Activated CD4-positive, CD25-positive, alpha-beta regulatory T cell (primary cell): ENCODE measurements around the gene ATXN2.
"Not testable (repeated sequence)": the region's sequence is repeated elsewhere in the genome, so short reads cannot be mapped to it uniquely, and the experiment has no call there.

Source experiments
- DNase-seq, 4 experiments: peaks; one replicate each; lab custom pipeline; 2025; lab: John Stamatoyannopoulos, UW

Gene ATXN2

DNA sequence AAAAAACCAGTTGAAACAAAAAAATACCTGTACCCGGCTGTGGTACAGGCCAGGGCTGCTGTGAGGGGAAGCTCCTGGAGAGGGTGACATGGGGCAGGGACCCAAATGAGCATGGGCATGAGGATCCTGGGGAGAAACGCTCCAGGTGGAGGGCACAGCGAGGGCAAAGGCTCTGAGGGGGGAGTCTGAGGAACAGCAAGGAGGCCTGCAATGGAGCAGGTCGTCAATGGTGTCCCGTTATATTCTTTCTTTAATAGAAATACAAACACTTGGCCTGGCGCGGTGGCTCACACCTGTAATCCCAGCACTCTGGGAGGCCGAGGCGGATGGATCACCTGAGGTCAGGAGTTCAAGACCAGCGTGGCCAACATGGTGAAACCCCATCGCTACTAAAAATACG, 1.9 kb upstream of the ATXN2 start:
- DNase-seq: not testable (repeated sequence)

DNA sequence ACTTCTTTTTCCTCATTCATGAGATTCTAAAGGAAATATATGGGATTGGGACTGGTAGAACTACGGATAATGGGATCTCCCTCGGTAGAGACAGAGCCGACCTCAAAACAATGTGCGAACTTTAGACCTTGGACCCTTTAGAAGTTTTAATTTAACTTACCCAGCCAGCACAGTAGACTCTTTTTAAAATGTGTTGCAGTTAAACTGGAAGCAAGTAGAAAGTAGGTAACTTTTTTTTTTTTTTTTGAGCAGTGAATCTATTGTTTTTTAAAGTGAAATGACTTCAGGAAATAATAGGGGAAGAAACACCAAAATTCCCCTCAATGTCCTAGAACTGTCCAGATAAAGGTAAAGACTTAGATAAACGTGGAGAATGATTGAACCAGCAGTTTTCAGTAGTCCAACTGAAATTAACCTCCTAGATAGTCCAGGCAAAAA, 1.1 kb upstream of the ATXN2 start:
- no peak for DNase-seq

DNA sequence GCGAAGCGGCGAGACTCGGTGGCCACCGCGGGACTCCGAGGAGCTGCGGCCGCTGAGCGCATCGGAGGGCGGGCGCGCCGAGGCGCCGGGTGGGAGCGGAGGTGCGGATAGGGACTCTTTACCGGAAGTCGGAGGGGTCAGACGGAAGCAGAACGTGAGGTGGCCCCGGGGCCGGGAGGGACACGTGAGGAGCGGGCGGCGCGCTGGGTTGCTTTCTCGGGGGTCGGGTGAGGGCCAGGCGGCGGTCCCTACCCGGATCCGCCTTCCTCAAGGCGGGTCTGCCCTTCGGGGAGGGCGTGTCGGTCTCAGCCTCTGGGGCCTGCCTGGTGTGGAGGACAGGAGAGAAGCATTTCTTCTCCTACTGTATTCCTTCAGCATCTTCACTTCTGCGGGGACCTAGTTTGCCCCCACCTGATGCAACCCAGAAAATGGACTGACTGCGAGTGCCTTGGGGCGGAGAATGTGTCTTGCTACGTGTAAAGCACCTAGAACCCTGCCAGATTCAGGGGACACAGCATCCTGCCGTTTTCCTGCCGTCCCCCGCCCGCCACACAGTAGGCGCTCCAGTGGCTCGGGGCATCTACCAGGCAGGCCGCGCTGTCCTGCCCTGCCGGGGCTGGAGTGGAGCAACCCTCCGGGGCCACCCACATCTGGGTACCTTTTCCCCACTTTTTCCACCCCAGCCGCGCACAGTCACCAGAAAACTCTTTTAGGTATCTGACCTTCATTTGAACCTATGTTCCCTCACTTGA, 514 bp upstream of the ATXN2 start:
- peak; percentile 67 to 71 (median 69) for DNase-seq

DNA sequence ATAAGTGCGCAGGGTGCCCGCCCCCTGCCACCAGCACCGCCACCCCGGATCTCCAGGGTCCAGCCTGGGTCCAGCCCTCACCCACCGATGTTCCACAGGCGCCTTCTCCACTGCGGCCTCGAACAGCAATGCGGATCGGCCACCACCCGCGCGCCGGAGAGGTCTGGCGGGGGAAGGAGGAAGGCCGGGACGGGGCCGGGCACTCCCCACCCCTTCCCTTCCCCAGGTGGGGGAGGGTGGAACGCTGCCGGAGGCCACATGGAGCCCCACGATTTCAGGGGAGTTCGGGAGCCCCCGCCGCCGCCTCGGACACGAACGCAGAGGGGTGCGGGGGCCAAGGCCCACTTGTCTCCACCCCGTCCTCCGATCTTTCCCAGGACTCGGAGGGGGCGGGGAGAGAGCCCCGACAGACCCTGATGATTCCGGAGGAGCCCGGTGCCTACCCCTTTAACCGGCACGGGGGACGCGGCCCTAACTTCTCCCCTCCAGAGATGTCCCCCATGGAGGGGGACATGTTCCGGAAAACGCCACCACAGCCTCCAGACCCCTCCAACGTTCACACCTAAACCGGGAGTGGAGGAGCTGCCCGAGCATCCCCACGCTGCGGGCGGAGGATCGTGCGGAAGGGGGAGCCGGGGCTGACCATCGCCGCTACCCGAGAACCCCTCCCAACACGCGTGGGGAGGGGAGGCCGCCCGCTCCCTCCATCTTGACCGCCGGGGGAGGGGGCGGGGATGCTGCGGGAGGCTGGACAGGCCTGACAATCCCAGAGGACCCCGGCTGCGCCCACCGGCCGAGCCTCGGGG, 1.1 kb downstream of the ATXN2 start:
- peak in 1 of 4 experiments; percentile 15 for DNase-seq

DNA sequence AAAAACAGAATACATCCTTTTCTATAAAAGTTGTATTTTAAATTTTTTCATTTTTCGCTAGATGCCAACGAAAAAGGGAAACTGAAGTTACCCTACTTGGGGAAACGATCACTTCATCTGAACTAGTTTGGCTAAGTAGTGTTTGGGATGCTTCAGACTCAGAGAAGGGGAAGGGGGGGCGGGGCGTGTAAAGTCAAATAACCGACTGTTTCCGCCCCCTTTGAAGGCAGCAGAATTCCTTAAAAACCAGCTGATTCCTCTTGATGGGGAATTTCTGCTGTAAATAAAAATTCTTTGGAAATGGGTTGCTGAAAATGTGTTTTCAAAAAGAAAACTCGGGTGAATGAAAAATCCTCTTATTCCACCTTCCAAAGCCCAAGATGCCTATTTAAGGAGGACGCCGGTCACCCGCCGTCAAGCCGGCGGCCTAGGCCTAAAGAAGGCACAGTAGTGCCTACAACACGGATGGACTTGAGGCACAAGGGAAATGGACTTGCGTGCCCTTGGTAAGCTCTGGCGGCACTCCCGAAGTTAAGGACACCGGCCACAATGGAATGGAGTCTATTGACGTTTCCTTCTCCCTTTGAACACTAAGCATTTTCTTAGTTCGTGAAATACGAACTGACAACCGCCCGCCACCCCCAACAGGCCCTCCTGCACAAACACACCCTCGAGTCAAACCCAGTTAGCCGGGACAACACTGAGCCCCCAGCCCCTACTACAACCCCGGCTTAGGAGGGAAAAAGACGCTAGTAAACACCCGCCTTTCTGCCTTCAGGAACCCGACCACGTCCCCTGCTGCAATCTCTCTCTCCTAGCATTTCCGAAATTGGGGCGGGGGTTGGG, 1.9 kb downstream of the ATXN2 start:
- no peak for DNase-seq

DNA sequence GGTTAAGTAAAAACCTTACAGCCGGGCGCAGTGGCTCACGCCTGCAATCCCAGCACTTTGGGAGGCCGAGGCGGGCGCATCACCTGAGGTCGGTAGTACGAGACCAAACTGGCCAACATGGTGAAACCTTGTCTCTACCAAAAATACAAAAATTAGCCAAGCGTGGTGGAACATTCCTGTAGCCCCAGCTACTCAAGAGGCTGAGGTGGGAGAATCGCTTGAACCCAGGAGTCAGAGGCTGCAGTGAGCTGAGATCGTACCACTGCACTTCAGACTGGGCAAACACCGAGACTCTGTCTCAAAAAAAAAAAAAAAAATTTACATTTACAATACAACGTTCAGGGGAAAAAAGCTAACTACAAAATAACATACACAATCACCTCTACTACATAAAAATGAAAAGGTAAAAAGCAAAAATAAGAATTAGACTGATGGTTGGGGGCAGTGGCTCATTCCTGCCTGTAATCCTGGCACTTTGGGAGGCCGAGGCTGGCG, 3.7 kb downstream of the ATXN2 start:
- DNase-seq: not testable (repeated sequence)

DNA sequence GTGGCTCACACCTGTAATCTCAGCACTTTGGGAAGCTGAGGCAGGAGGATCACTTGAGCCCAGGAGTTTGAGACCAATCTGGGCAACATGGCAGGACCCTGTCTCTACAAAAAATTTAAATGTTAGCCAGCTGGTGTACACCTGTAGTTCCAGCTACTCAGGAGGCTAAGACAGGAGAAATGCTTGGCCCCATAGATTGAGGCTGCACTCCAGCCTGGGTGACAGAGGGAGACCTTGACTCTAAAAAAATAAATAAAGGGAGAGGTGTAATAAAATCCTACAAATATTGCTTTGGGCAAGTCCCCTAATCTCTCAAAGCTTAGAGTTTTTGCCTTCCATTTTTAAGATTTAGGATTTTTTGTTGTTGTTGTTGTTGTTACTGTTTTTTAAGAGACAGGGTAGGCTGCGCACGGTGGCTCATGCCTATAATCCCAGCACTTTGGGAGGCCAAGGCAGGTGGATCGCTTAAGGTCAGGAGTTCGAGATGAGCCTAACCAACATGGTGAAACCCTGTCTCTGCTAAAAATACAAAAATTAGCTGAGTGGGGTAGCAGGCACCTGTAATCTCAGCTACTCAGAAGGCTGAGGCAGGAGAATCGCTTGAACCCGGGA, 7.6 kb downstream of the ATXN2 start:
- not testable (repeated sequence) for DNase-seq

DNA sequence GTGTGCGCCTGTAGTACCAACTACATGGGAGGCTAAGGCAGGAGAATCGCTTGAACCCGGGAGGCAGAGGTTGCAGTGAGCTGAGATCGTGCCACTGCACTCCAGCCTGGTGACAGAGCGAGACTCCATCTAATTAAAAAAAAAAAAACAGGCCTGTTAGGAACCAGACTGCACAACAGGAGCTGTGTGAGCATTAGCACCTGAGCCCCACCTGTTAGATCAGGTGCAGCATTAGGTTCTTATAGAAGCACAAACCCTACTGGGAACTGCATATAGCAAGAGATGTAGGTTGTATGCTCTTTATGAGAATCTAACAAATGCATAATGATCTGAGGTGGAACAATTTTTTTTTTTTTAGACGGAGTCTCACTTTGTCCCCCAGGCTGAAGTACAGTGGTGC, 8.6 kb downstream of the ATXN2 start:
- DNase-seq: no peak

DNA sequence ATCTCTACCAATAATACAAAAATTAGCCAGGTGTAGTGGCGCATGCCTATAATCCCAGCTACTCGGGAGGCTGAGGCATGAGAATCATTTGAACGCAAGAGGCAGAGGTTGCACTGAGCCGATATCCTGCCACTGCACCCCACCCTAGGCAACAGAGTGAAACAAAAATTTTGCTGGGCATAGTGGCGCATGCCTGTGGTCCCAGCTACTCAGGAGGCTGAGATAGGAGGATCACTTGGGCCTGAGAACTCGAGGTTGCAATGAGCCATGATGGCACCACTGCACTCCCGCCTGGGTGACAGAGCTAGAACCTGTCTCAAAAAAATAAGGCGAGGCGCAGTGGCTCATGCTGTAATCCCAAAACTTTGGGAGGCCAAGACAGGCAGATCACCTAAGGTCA, 9.5 kb downstream of the ATXN2 start:
- DNase-seq: no peak

DNA sequence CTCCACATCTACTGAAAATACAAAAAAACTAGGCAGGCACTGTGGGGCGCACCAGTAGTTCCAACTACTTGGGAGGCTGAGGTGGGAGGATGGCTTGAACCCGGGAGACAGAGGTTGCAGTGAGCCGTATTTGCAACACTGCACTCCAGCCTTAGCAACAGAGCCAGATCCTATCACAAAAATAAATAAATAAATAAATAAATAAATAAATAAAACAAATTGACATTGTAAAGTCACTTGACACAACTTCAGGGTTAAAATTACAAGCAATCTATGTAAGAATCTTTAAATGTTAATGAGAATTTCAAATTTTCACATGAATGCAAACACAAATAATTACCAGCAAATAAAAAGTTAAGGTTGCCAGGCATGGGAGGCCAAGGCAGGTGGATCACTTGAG, 11.1 kb downstream of the ATXN2 start:
- DNase-seq: no peak

DNA sequence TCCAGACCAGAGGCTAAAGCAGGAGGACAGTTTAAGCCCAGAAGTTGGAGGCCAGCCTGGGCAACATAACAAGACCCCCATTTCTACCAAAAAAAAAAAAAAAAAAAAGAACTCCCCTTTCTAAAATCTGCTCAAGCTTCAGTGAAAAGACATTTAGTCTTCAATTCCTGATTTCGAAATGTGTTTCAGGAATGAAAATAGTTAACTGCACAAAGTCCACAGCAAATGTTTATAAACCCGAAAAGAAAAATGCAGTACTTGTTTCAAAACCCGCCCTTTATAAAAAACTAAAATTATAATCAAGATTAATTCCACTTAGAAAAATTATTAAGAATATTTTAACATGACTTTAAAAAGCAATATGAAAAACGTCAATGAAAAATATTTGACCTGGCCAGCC, 12.1 kb downstream of the ATXN2 start:
- DNase-seq: no peak

DNA sequence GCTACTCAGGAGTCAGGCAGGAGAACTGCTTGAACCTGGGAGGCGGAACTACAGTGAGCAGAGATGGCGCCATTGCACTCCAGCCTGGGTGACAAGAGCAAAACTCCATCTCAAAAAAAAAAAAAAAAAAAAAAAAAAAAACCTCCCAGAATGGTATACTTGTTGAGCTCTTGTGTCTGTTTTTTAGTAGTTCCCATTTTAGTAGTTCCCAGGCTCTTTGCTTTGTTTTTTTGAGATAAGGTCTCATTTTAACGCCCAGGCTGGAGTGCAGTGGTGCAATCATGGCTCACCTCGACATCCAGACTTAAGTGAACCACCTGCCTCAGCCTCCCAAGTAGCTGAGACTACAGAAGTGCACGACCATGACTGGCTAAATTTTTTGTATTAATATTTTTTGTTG, 13.4 kb downstream of the ATXN2 start:
- DNase-seq: no peak

DNA sequence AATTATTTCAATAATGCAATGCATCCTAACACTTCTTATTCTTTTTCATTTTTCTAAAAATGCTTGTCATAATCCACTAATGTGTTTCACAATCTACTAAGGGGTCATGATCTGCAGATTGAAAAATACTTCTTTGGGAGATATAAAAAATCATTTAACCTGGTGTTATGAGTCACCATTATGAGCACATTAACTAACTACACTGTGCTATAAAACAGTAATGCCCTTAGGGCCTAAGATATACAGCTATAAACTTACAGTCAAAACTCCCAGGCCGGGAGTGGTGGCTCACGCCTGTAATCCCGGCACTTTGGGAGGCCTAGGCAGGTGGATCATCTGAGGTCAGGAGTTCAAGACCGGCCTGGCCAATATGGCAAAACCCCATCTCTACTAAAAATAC, 14.2 kb downstream of the ATXN2 start:
- no peak for DNase-seq

DNA sequence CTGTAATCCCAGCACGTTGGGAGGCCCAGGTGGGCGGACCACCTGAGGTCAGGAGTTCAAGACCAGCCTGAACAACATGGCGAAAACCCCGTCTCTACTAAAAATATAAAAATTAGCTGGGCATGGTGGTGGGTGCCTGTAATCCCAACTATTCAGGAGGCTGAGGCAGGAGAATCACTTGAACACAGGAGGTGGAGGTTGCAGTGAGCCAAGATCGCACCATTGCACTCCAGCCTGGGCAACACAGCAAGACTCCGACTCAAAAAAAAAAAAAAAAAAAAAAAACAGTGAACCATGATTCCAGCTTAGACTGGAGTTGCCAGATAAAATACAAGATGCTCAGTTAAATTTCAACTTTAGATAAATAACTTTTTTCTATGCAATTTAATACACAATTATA, 15.6 kb downstream of the ATXN2 start:
- DNase-seq: not testable (repeated sequence)

DNA sequence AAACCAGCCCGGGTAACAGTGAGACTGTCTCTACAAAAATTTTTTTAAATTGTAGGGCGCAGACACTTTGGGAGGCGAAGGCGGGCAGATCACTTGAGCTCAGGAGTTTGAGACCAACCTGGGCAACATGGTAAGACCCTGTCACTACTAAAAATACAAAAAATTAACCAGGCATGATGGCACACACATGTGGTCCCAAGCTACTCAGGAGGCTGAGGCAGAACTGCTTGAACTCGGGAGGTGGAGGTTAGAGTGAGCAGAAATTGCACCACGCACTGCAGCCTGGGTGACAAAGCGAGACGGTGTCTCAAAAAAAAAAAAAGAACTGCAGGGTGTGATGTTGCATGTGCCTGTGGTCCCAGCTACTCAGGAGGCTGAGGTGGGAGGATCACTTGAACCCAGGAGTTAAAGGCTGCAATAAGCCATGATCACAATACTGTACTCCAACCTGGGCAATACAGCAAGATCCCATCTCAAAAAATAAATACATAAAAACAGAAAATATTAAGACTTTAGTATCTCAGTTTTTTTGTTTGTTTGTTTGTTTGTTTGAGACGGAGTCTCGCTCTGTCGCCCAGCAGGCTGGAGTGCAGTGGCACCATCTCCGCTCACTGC, 16.9 kb downstream of the ATXN2 start:
- DNase-seq: no peak

DNA sequence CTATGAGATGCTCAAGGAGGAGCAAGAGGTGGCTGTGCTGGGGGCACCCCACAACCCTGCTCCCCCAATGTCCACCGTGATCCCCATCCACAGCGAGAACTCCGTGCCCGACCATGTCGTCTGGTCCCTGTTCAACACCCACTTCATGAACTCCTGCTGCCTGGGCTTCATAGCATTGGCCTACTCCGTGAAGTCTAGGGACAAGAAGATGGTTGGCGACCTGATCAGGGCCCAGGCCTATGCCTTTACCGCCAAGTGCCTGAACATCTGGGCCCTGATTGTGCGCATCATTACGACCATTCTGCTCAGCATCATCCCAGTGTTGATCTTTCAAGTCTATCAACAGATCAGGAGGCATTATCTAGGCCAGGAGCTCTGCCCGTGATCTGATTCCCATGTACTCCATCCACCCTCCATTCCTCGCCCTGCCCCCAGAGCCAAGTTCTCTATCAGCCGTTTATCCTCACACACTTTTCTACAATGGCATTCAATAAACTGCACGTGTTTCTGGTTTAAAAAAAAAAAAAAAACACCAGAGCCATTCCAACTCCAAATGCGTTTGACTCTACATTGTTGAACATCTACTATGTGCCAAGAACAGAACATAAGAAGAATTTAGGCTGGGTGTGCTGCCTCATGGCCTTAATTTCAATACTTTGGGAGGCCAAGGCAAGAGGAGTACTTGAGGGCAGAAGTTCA, 17.5 kb downstream of the ATXN2 start:
- no peak for DNase-seq

DNA sequence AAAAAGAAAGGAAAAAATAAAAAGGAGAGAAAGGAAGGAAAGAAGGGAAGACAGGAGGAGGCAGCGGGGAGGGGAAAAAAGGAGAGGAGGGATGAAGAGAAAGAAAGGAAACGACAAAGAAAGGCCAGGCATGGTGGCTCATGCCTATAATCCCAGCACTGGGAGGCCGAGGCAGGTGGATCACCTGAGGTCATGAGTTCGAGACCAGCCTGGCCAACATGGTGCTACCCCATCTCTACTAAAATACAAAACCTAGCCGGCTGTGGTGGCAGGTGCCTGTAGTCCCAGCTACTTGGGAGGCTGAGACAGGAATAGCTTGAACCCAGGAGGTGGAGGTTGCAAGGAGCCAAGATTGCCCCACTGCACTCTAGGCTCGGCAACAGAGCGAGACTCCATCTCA, 18.4 kb downstream of the ATXN2 start:
- no peak for DNase-seq

DNA sequence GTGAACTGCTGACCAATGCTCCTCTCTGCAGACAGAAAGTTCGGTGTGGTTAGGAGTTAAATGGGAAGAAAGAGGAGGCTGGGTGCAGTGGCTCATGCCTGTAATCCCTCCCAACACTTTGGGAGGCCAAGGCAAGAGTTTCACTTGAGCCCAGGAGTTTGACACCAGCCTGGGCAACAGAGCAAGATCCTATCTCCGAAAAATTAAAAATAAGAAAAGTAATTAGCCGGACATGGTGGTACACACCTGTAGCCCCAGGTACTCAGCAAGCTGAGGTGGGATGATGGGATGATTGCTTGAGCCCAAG, 19.0 kb downstream of the ATXN2 start:
- DNase-seq: no peak

DNA sequence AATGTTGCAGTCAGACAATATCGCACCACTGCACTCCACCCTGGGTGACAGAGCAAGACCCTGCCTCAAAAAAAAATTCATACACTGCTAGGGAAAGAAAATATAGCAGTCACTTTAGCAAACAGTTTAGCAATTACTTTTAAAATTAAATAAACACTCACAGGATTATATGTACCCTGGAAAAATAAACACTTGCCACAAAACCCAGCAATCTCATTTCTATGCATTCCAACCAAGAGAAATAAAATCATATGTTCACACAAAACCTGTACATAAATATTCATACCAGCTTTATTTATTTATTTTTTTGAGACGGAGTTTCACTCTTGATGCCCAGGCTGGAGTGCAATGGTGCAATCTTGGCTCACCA, 20.2 kb downstream of the ATXN2 start:
- no peak for DNase-seq

DNA sequence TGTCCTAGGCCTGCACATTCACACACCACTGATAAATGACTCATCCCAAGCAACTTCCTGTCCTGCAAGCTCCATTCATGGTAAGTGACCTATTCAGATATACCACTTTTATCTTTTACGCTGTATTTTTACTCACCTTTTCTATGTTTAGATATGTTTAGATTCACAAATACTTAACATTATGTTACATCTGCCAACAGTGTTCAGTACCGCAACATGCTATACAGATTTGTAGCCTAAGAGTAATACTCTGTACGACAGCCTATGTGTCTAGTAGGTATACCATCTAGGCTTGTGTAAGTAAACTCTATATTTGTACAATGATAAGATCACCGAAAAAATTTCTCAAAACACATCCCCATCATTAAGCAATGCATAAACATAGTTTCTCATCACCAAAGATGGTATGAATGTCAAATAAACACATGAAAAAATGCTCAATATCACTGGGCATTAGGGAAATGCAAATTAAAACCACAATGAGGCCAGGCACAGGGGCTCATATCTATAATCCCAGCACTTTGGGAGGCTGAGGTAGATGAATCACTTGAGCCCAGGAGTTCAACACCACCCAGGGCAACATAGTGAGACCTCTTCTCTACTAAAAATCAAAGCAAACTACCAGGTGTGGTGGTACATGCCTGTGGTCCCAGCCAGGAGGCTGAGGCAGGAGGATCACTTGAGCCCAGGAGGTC, 20.7 kb downstream of the ATXN2 start:
- DNase-seq: no peak
